Hepatic stellate cell (primary cell): ENCODE results near the gene TAS2R38.

Experiments
- DNase-seq: peaks from one replicate; pipeline ENCODE4 v3.0.0; 2011; ENCODE audit warnings: low spot score

TAS2R38 gene

DNA sequence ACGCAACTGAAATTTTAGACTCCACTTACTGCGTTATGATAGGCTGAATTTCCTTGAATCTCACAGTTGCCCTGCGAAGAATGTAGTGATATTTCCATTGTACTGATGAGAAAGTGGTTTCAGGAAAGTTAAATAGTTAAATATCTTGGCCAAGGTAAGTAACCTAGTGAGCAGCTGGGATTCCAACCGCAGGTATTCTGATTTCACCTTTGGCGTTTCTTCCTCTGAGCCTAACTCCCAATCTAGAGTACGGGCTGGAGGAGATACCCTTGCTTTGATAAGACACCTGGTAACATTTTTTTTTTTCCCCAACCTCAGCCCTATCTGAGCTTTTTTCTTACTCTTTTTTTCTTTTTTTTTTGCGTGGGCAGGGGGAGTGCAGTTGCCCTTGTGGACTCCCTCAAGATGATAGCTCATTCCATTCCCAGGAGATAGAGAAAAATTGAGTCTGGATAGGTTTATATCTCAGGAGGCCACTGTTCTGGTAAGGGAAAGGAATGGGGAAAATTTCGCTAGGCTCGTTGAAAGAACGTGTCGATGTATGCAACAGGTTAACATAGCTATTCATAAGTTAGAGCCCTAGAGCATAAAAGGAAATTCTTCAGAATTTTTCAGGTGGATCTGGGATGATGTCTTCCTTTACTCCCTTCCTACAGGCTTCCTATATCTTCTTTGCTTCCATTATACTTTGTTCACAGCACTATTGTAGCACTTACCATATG lies 3.1 kb upstream of the TAS2R38 start:
- DNase-seq, result no peak

DNA sequence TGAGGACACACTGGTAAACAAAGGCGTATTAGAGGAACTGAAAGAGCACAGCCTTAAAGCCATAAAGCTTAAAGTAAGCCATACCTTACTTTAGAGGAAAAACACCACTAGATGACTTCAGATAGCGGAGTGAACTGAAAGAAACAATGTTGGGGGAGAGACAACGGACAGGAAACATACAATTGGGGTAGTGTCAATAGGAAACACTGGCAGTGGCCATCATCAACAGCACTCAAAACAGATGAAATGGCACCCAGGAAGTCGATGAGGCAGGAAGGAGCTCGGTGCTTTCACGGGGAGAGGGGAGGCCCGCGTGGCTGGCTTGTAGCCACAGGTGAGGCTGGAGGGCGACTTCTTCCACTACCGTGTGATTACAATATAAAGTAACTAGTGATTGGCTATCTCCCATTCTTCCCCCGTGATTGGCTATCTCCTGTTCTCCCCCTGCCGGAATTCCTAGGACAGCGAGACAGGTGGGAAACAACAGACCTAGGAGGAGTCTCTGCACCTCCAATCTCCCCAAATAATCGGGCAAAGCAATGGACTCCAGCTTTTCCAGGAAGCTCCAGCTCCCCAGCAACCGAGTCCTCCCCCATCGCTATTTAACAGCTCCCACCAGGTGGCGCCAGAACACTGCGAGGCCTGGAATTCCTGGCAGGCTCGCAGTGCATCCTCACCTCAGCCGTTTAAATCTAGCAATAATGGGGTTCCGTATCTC lies 2.4 kb upstream of the TAS2R38 start:
- DNase-seq, result peak; percentile 74

DNA sequence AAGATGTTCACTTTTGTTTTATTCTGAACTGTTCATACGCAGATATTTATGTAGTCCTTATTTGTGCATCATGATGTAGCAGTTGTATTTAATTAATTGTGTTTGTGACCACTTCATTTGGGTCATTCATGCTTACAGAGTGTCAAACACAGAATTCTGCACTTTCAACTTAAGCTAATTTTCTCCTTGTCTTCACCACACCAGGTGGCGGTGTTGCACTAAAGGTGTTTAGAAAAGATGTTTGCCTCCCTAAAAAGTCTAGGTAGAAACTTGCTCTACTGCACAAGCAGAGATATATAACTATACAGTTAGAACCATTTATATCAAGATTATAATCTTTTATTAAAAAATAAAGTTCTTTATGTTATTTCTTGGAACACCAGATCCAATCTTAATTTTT lies 1.3 kb upstream of the TAS2R38 start:
- no peak for DNase-seq

DNA sequence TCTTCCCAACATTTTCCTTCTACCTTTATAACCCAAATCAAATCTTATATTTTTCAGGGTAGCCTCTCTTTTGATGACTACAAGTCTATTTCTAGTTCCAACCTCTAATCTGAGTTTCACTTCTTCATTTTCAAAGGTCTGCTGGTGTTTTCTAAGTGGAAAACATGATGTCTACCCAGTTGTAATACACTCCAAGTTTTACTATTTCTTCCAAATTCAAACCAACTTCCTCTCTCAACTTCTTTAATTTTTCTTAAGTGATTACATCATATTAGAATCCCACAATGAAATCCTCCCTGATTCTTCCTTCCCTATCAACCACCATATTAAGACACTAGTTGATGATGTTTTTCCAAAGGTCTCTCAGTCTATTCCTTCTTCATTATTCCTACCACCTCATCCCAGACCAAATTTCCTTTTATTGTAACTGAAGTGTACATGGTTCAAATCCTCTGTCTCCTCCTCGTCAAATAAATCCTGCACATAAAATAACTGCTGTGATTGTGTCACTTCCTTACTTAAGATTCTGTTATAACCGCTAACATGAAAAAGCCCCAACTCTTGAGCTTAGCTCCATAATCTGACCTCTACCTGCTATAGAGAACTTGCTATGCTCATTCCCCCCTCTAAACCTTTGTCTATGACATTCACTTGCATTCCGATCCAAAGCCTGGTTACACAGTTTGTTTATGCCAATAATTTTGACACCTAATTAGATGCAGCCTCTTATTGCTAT lies 12.7 kb downstream of the TAS2R38 start:
- no peak for DNase-seq

- DNase-seq, result no peak
Observed at GRCh38 chr7:141956084-141956483, 17.5 kb downstream of the TAS2R38 start.

DNA sequence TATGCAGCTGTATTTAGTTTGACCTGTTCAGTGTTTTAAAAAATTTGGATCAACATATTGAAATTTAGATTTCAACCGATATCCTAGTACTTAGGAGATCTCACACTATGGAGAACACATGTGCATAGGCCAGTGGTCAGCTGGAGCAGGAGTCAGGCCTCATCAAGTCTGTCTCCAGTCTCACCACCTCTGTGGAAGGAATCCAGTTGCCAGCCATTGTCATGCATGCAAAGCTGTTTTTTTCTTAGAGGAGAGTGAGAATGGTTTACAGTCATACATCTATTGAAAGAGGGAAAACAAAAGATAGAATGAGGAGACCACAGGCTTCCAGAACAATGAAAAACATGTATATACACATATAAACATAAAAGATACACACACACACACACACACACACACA lies 19.2 kb downstream of the TAS2R38 start:
- DNase-seq, result no peak

DNA sequence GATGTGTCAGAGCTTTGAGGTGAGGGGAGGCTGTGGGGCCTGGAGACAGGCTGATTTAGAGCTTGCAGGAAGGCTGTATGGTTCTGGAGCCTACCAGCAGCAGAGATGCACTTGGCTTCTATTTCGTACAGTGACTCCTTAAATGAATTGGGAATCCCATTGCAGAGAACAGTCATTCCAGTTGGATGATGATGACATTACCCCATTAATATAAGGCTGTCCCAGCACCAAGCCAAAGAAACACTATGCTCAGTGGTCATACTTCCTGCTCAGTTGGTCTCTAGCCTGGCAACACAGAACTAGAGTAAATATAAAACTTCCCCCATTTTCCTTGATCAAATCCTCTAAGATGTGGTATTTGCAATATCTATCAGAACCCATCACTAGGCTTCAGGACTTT lies 21.1 kb downstream of the TAS2R38 start:
- no peak for DNase-seq

- no peak for DNase-seq
Observed at GRCh38 chr7:141950806-141951205, 22.8 kb downstream of the TAS2R38 start.

GRCh38 chr7:141949911-141950310 lies 23.7 kb downstream of the TAS2R38 start:
- DNase-seq, result no peak

DNA sequence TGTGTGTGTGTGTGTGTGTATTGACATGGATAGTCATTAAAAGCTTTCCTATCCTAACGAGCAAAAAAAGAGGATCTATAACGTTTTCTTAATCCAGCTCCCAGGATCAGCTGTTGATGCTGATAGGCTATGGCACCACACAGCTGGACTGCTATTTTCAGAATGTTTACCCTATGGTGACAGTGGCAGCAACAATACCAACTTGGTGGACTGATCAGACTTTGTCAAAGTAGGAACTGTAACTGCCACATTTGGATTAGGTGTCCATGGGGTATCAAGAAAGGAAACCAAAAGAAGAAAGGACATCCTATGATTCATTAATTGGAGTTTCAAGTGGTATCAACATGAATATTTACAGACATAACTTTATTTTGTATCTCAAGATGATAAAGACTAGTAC lies 24.1 kb downstream of the TAS2R38 start:
- DNase-seq, result no peak

DNA sequence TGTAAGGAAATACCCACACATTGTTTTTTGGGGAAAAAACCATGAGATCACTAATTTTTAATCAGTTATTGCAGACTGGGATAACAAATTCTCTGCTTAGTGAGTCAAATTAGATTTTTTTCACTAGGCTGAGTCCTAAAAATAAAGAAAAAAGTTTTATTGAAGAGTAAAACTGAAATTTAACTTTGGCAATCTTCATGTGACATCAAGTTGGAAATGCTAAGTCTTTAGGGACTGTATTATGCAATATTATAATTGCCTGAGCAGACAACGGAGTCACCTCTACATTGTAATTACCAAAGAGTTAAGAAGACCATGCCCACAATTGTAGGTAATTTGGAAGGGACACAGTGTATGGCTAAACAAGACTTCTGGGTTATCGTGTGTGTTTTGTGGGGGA lies 24.6 kb downstream of the TAS2R38 start:
- DNase-seq, result no peak

DNA sequence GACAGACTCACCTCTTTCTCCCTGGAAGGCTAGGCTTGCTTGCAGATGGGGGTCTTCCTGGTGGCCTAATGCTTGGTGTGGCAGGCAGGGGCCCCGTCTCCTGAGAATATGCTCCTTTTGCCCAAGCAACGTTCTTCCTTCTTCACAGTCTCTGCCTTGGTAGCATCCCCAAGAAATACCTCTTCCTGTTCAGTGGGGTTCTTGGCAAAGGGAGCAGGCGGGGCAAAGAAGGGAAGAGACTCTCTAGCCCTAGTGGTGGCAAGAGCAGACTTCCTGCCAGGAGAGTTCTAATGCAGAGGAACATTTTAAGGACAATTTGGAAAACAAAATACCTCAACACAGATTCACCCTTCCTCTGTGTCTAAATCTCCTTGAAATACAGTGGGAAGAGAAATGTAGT lies 26.8 kb downstream of the TAS2R38 start, which contains the start of gene CLEC5A:
TSS of gene CLEC5A (minus strand) at position 179 of the 400 bp plus-strand sequence. CDS start 682 bp downstream, outside the sequence.
- no peak for DNase-seq

DNA sequence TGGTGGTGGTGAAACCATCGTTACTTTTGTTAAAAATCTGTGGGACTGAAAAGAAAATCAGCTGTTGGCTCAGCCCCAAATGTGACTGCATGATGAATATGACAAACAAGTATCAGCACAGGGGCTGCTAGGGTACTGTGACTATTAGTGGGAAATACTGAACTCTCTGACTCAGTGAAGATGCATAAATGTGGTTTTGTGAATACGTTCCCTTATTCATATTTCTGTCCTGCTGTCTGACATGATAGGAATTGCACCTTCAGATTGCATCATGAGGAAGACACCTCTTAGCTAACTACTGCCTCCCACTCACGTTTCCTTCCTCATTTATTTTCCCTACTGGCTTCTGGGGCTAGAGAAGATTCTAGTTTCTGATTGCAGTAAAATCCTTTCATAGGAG lies 28.2 kb downstream of the TAS2R38 start:
- no peak for DNase-seq

GRCh38 chr7:141944811-141945210 lies 28.8 kb downstream of the TAS2R38 start:
- no peak for DNase-seq

DNA sequence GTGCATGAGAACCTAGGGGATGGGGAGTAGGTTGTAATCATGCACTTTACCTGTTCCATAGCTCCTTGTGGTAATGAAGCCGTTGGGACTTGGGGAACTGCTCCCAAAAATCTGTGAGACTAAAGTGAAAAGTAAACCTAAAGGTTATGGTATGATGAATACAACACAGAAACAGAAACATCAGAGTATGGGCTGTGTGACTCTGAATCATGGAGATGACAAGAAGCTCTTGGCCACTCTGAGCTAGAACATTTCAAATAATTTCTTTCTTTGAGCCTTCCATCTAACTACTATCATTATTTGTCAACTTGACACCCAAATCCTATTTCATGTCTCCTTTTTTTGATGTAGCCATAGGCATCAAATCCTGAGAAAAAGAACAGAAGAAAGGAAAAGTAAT lies 29.7 kb downstream of the TAS2R38 start:
- no peak for DNase-seq

- DNase-seq, result no peak
Observed at GRCh38 chr7:141941075-141941474, 32.5 kb downstream of the TAS2R38 start.

- no peak for DNase-seq
Observed at GRCh38 chr7:141930211-141930610, 43.4 kb downstream of the TAS2R38 start.

- DNase-seq, result no peak
Observed at GRCh38 chr7:141928845-141929195, 44.8 kb downstream of the TAS2R38 start.

DNA sequence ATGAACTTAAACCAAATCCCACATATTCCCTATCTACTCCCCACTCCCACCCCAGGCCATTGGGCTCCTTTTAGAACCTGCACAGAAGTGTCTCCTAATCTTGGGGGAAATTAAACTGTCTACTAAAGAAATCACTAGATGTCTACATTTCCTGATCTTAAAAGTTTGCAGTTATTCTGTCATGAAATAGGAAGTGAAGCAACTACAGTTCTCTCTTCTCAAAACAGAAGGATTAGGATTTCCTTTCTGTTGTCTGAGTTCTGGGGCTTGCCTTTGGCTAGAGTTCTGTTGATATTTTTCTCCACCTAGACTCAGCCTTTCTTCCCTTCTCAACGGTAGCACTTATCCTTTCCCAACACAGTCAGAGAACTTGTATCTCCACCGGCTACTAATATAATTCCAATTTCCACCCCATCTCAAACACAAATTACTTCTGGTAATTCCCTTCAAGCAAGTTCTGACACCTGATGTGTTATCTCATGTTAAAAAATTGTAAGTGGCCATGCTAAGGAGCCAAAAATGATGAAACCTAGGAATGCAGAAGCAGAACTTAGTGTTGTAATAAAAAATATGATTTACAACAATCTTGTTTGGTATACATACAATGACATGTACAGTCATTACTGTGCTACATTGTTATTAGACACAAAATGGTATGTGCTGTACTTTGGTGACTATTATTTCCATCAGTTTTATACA lies 45.3 kb downstream of the TAS2R38 start:
- DNase-seq, result no peak
